Mesendoderm (in vitro differentiated cells): ENCODE measurements around the gene BRINP1.
A peak's percentile ranks its signal among the peaks of the same experiment; 100 is the strongest.

ENCODE experiments used
- DNase-seq: peaks from one replicate; pipeline ENCODE4 v3.0.0; 2013
- H2AK5ac ChIP-seq: 2 replicates; pipeline ENCODE4 v1.6.1; 2013; ENCODE audit warnings: low read length, inconsistent platforms
- H2BK120ac ChIP-seq: 2 replicates; pipeline ENCODE4 v1.6.1; 2013; ENCODE audit warnings: low read depth, mild to moderate bottlenecking, low read length, moderate library complexity, mixed read lengths
- H2BK15ac ChIP-seq: replicated peaks from 2 replicates; pipeline ENCODE4 v1.6.1; 2013; ENCODE audit warnings: low read depth, mild to moderate bottlenecking, moderate library complexity
- H2BK5ac ChIP-seq: 2 replicates; pipeline ENCODE4 v1.6.1; 2013; ENCODE audit warnings: low read length, inconsistent platforms
- H3K18ac ChIP-seq: 2 replicates; pipeline ENCODE4 v1.6.1; 2013; ENCODE audit warnings: mild to moderate bottlenecking, low read length, mixed read lengths
- H3K23ac ChIP-seq: one replicate; pipeline ENCODE4 v1.6.1; 2013; ENCODE audit warnings: low read length
- H3K27ac ChIP-seq: 2 replicates; pipeline ENCODE4 v1.5.1; 2013; ENCODE audit warnings: low read depth, mild to moderate bottlenecking, inconsistent platforms, low read length, moderate library complexity
- H3K27me3 ChIP-seq: 2 replicates; pipeline ENCODE4 v1.6.1; 2013; ENCODE audit warnings: low read length, control low read depth, mild to moderate bottlenecking, inconsistent platforms; ENCODE audit not compliant: insufficient read depth, poor library complexity
- H3K36me3 ChIP-seq: 2 replicates; pipeline ENCODE4 v1.6.1; 2013; ENCODE audit warnings: low read length, inconsistent platforms; ENCODE audit not compliant: control insufficient read depth, insufficient read depth
- H3K4ac ChIP-seq: one replicate; pipeline ENCODE4 v1.6.1; 2013; ENCODE audit warnings: low read depth, mild to moderate bottlenecking, low read length, moderate library complexity
- H3K4me1 ChIP-seq: 2 replicates; pipeline ENCODE4 v1.6.1; 2013; ENCODE audit warnings: low read depth, low read length, inconsistent platforms; ENCODE audit not compliant: control insufficient read depth
- H3K4me2 ChIP-seq: 2 replicates; pipeline ENCODE4 v1.6.1; 2013; ENCODE audit warnings: low read length
- H3K4me3 ChIP-seq: 2 replicates; pipeline ENCODE4 v1.5.1; 2013; ENCODE audit warnings: mild to moderate bottlenecking, low read length
- H3K56ac ChIP-seq: one replicate; pipeline ENCODE4 v1.6.1; 2013; ENCODE audit warnings: low read length
- H3K79me1 ChIP-seq: 2 replicates; pipeline ENCODE4 v1.6.1; 2013; ENCODE audit warnings: low read length, inconsistent platforms
- H3K79me2 ChIP-seq: 2 replicates; pipeline ENCODE4 v1.6.1; 2013; ENCODE audit warnings: mild to moderate bottlenecking, low read length; ENCODE audit not compliant: control insufficient read depth, insufficient read depth
- H3K9ac ChIP-seq: 2 replicates; pipeline ENCODE4 v1.6.1; 2013; ENCODE audit warnings: low read length, inconsistent platforms
- H4K5ac ChIP-seq: one replicate; pipeline ENCODE4 v1.6.1; 2013; ENCODE audit warnings: low read length
- H4K8ac ChIP-seq: one replicate; pipeline ENCODE4 v1.6.1; 2013; ENCODE audit warnings: low read depth, mild to moderate bottlenecking, control low read depth, low read length, moderate library complexity
- WGBS: extraction: QIAGEN DNeasy Blood & Tissue Kit; methylation state at CpG from one replicate; pipeline ENCODE4 v1.1.7; 2013; ENCODE audit warnings: low lambda C conversion rate, missing lambda C conversion rate; ENCODE audit not compliant: insufficient coverage; ENCODE audit errors: extremely low coverage; 5-methylcytosine and 5-hydroxymethylcytosine counted together

BRINP1 gene

DNA sequence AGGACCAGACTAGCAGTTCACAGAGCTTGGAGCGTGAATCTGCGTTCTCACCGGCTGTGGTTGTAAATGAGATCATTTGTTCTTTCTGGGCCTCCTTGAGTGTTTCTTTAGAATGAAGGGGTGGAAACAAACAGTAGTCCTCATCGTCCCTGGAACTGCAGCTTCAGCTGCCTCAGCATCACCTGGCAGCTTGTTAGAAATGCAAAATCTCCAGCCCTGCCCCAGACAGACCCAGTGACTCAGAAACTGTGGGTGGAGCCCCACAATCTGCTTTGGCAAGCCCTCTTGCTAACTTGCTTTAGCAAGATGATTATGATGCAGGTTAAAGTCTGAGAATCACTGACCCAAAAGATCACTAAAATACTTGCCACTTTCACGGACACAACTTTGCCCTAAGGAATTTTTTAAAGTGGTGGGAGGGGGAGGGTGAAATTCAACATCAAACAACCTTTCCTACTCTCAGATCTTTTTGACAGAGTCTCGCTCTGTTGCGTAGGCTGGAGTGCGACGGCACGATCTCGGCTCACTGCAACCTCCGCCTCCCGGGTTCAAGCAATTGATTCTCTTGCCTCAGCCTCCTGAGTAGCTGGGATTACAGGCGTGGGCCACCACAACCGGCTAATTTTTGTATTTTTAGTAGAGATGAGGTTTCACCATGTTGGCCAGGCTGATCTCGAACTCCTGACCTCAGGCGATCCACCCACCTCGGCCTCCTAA is 86.0 kb downstream of the BRINP1 start:
- peak; percentile 84 for DNase-seq
- no CpG with 5 or more reads among the region's 18 CpGs for WGBS

DNA sequence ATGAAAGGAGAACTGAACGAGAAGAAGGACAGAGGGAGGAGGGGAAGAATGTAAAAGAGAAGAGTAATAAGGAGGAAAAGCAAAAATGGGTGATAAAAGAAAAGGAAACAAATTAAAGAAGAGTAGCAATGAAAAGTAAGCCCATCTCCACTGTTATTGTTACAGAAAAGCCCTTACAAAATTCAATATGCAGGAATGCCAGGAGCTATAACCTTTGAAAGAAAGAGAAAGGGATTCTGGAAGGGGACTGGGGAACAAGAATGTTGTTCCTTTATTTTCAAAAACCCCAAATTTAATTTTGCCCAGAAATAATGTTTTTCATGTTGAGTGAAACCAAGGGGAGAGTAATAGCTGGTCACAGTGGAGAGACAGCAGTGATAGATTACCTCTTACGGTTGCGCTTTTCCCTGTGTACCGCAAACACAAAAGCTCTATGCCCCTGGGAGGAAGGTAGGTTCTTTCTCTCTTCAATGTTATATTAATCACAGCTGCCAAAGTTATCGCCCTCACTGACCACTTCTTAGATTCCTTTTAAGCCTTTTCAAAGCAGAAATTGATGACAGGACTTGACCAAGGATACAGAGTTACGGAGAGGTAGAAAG is 86.7 kb downstream of the BRINP1 start:
- Histone ChIP-seq H3K56ac (peak overlapping the region; percentile 29), H3K79me1 (no peaks in the 10 kb centered on the region), H3K23ac (no peak overlapping the region), H3K4ac (no peak overlapping the region), H3K27me3 (no peaks in the 10 kb centered on the region), H4K5ac (no peak overlapping the region), H3K4me2 (peak overlapping the region; percentile 42), H3K18ac (peak overlapping the region; percentile 64), H2AK5ac (no peak overlapping the region), H3K36me3 (no peaks in the 10 kb centered on the region), H2BK5ac (no peak overlapping the region), H3K9ac (peak overlapping the region; percentile 32), H3K79me2 (no peaks in the 10 kb centered on the region), H2BK120ac (no peak overlapping the region), H3K4me3 (no peak overlapping the region), H3K4me1 (peaks cover 2% of the 10 kb centered on the region), H4K8ac (no peak overlapping the region), H3K27ac (no peak overlapping the region), H2BK15ac (no peak overlapping the region)
- no peak for DNase-seq
- WGBS: no CpG with 5 or more reads among the region's 6 CpGs

More for the DNA sequence above, 86.0 kb downstream of the BRINP1 start:
- H4K5ac ChIP-seq: no peak overlapping the region
- no peaks in the 10 kb centered on the region for H3K27me3 ChIP-seq
- no peaks in the 10 kb centered on the region for H3K79me1 ChIP-seq
- no peak overlapping the region for H2BK15ac ChIP-seq
- H3K36me3 ChIP-seq: no peaks in the 10 kb centered on the region
- H3K4me3 ChIP-seq: no peak overlapping the region
- peak overlapping the region; percentile 64 for H3K18ac ChIP-seq
- no peak overlapping the region for H4K8ac ChIP-seq
- H3K27ac ChIP-seq: no peak overlapping the region
- H3K79me2 ChIP-seq: no peaks in the 10 kb centered on the region
- no peak overlapping the region for H3K23ac ChIP-seq
- no peak overlapping the region for H2AK5ac ChIP-seq
- no peak overlapping the region for H3K9ac ChIP-seq
- no peak overlapping the region for H2BK120ac ChIP-seq
- H3K56ac ChIP-seq: peak overlapping the region; percentile 29
- H3K4ac ChIP-seq: no peak overlapping the region
- H3K4me1 ChIP-seq: peaks cover 2% of the 10 kb centered on the region
- H2BK5ac ChIP-seq: no peak overlapping the region
- peak overlapping the region; percentile 42 for H3K4me2 ChIP-seq

DNA sequence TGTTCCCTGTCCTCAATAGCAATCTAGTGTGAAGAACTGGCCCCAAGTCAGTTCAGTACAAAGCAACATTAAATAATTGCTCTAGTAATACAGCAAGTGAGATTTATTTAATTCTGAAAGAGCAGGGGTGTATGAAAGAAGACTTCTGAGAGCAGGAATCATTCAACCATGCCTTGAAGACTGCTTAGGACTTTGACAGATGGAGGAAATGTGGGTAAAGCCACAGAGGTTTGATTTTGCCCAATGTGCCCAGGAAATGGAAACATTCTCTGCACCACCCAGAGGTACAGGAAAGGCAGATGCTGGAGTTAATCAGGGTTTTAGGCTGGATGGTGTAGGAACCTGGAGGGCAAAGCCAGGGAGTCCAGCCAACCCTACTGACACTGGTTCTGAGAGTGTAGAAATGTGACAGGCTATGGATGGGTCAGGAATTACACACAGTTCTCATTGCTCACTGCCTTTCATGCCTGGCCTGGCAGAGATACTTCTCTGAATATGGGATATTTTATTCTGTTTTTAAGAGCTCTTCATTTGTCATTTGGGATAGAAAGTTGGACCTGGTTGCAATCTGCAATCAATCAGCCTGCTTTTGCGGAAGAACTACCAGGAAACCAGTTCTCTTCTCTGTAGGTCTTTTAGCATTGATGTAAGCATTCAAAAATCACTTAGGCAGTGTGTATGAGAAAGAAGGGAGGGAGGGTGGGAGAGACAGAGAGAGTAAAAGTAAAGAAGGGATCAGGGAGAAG is 88.3 kb downstream of the BRINP1 start:
- H3K4ac ChIP-seq: no peak overlapping the region
- DNase-seq: no peak
- H3K36me3 ChIP-seq: no peaks in the 10 kb centered on the region
- no peak overlapping the region for H2BK120ac ChIP-seq
- no peak overlapping the region for H3K56ac ChIP-seq
- H3K23ac ChIP-seq: no peak overlapping the region
- H3K4me3 ChIP-seq: no peak overlapping the region
- H3K79me2 ChIP-seq: no peaks in the 10 kb centered on the region
- no peak overlapping the region for H2BK15ac ChIP-seq
- no peak overlapping the region for H4K5ac ChIP-seq
- no peak overlapping the region for H3K4me2 ChIP-seq
- H2AK5ac ChIP-seq: no peak overlapping the region
- H3K18ac ChIP-seq: no peak overlapping the region
- H3K79me1 ChIP-seq: no peaks in the 10 kb centered on the region
- no peak overlapping the region for H4K8ac ChIP-seq
- no peaks in the 10 kb centered on the region for H3K27me3 ChIP-seq
- no peak overlapping the region for H2BK5ac ChIP-seq
- no CpG with 5 or more reads among the region's 1 CpG for WGBS
- no peak overlapping the region for H3K27ac ChIP-seq
- H3K9ac ChIP-seq: no peak overlapping the region
- H3K4me1 ChIP-seq: peaks cover 2% of the 10 kb centered on the region

DNA sequence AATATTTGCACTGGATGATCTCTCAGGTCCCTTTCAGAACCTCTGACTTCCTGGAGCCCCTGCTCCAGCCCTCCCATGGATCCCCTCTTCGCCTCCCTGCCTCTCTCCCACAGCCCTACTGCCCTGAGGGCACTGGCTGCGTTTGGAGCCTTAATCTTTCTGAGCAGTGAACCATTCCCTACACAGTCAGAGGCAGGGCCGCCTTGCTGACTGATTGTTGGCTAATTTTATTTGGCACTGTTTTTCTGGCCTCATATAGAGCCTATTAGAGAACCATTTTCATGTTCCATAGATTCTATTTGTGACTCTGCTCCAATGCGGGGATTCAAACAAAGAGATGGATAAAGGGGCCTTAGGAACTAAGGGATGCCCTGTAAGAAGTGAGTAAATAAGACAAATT is 91.1 kb downstream of the BRINP1 start:
- no peak overlapping the region for H3K4me2 ChIP-seq
- H2BK15ac ChIP-seq: no peak overlapping the region
- no peak overlapping the region for H2BK5ac ChIP-seq
- H3K4me3 ChIP-seq: no peak overlapping the region
- H3K23ac ChIP-seq: no peak overlapping the region
- no peak overlapping the region for H2BK120ac ChIP-seq
- no peak overlapping the region for H3K56ac ChIP-seq
- H4K8ac ChIP-seq: no peak overlapping the region
- H3K18ac ChIP-seq: no peak overlapping the region
- H3K4me1 ChIP-seq: peaks cover 2% of the 10 kb centered on the region
- DNase-seq: peak; percentile 38
- no peaks in the 10 kb centered on the region for H3K36me3 ChIP-seq
- no peak overlapping the region for H2AK5ac ChIP-seq
- H3K27ac ChIP-seq: no peak overlapping the region
- H3K27me3 ChIP-seq: no peaks in the 10 kb centered on the region
- H3K4ac ChIP-seq: no peak overlapping the region
- no CpG with 5 or more reads among the region's 4 CpGs for WGBS
- no peaks in the 10 kb centered on the region for H3K79me2 ChIP-seq
- no peak overlapping the region for H3K9ac ChIP-seq
- no peak overlapping the region for H4K5ac ChIP-seq
- H3K79me1 ChIP-seq: no peaks in the 10 kb centered on the region

DNA sequence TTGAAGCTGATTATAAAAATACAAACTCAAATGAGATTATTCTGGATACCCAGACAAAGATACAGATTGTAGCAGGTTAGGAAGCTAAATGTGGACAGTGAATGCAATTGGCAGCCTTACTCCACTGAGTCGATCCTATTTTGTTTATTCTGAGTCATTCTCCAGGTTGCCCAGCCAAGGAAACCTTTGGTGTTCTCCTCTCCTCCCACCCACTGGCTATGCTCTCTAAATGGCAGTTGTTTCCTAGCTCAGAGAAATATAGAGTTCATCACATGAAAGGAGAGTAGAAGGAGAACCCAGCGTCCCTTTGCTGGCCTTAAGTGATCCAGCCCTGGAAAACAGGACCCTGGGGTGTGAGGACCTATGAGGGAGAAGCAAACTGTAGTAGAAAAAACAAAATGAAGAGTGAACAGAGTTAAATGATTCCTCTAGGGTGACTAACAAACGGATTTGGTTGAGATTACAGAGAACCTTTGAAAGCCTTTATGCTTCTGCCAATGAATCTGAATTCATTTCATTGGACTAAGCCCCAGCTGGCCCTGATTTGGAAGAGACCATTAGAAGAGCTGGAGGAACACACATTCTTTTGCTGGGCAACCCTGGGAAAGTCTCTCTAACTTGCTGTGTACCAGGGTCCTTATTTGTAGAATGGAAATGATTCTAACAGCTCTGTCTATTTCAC is 95.1 kb downstream of the BRINP1 start:
- H4K5ac ChIP-seq: no peak overlapping the region
- H3K4me3 ChIP-seq: no peak overlapping the region

More for the DNA sequence above, 95.1 kb downstream of the BRINP1 start:
- Histone ChIP-seq H3K4me2 (no peak overlapping the region), H3K79me2 (no peaks in the 10 kb centered on the region), H3K23ac (no peak overlapping the region), H2BK15ac (no peak overlapping the region), H3K27me3 (no peaks in the 10 kb centered on the region), H3K9ac (no peak overlapping the region), H3K4me1 (no peaks in the 10 kb centered on the region), H3K56ac (no peak overlapping the region), H2BK5ac (no peak overlapping the region), H3K18ac (no peak overlapping the region), H3K79me1 (no peaks in the 10 kb centered on the region), H3K4ac (no peak overlapping the region), H4K8ac (no peak overlapping the region), H2BK120ac (no peak overlapping the region), H3K36me3 (no peaks in the 10 kb centered on the region), H2AK5ac (no peak overlapping the region), H3K27ac (no peak overlapping the region)
- no peak for DNase-seq
- no CpG with 5 or more reads among the region's 3 CpGs for WGBS
